SK-N-SH treated with all-trans-retinoic acid at 6 μM for 48 hours (cell line): ENCODE measurements around the gene SLC5A4.
A peak's percentile ranks its signal among the peaks of the same experiment; 100 is the strongest.

Experiments used
- ATAC-seq: fragments of 200-7000 bp; cut with Tn5 transposase; 3 replicates; pipeline ENCODE4 v1.9.1; 2020; ENCODE audit warnings: mild to moderate bottlenecking, moderate library complexity
- ARNTL ChIP-seq: fragments of 450-650 bp; formaldehyde crosslinking; IDR thresholded peaks from 2 replicates; pipeline ENCODE4 v1.5.0; 2020; ENCODE audit warnings: low read depth, mild to moderate bottlenecking, moderate library complexity, borderline replicate concordance
- BACH2 ChIP-seq: fragments of 250-450 bp; sonication (Bioruptor Pico); IDR thresholded peaks from 2 replicates; pipeline ENCODE4 v1.9.0; 2021; ENCODE audit warnings: mild to moderate bottlenecking, borderline replicate concordance
- CSDC2 ChIP-seq: fragments of 250-450 bp; sonication (Bioruptor Pico); IDR thresholded peaks from 2 replicates; pipeline ENCODE4 v1.5.0; 2020; ENCODE audit warnings: mild to moderate bottlenecking, moderate library complexity
- ESRRG ChIP-seq: fragments of 250-450 bp; sonication (Bioruptor Pico); IDR thresholded peaks from 2 replicates; pipeline ENCODE4 v1.6.1; 2021; ENCODE audit warnings: mild to moderate bottlenecking
- GLIS3 ChIP-seq: fragments of 250-450 bp; sonication (Bioruptor Pico); IDR thresholded peaks from 2 replicates; pipeline ENCODE4 v1.5.0; 2020; ENCODE audit warnings: mild to moderate bottlenecking, moderate library complexity
- ISL1 ChIP-seq: fragments of 250-450 bp; sonication (Bioruptor Pico); IDR thresholded peaks from 2 replicates; pipeline ENCODE4 v2.1.2; 2022; ENCODE audit warnings: mild to moderate bottlenecking, moderate library complexity
- OSR1 ChIP-seq: fragments of 250-450 bp; sonication (Bioruptor Pico); IDR thresholded peaks from 2 replicates; pipeline ENCODE4 v1.8.0; 2022; ENCODE audit warnings: moderate library complexity, mild to moderate bottlenecking, inconsistent platforms
- PATZ1 ChIP-seq: fragments of 250-450 bp; sonication (Bioruptor Pico); IDR thresholded peaks from 2 replicates; pipeline ENCODE4 v1.8.0; 2020; ENCODE audit warnings: mild to moderate bottlenecking, moderate library complexity, borderline replicate concordance
- RARB ChIP-seq: fragments of 250-450 bp; sonication (Bioruptor Pico); IDR thresholded peaks from 2 replicates; pipeline ENCODE4 v1.8.0; 2021; ENCODE audit warnings: mild to moderate bottlenecking, moderate library complexity
- SNAI2 ChIP-seq: fragments of 250-450 bp; sonication (Bioruptor Pico); IDR thresholded peaks from 2 replicates; pipeline ENCODE4 v1.5.0; 2020; ENCODE audit warnings: mild to moderate bottlenecking, moderate library complexity
- TCF4 ChIP-seq: fragments of 250-450 bp; sonication (Bioruptor Pico); IDR thresholded peaks from 2 replicates; pipeline ENCODE4 v1.8.0; 2021; ENCODE audit warnings: mild to moderate bottlenecking, moderate library complexity, borderline replicate concordance
- TOX ChIP-seq: fragments of 250-450 bp; sonication (Bioruptor Pico); IDR thresholded peaks from 2 replicates; pipeline ENCODE4 v1.8.0; 2021; ENCODE audit warnings: mild to moderate bottlenecking, moderate library complexity, borderline replicate concordance
- ZC3H10 ChIP-seq: fragments of 250-450 bp; sonication (Bioruptor Pico); IDR thresholded peaks from 2 replicates; pipeline ENCODE4 v1.5.1; 2021; ENCODE audit warnings: mild to moderate bottlenecking, moderate library complexity
- ZFP3 ChIP-seq: fragments of 250-450 bp; sonication (Bioruptor Pico); IDR thresholded peaks from 2 replicates; pipeline ENCODE4 v1.5.0; 2020; ENCODE audit warnings: mild to moderate bottlenecking, moderate library complexity
- ZFP30 ChIP-seq: fragments of 450-650 bp; formaldehyde crosslinking; IDR thresholded peaks from 2 replicates; pipeline ENCODE4 v1.5.0; 2022; ENCODE audit warnings: mild to moderate bottlenecking, moderate library complexity
- ZNF565 ChIP-seq: fragments of 450-650 bp; formaldehyde crosslinking; conservative IDR thresholded peaks from 2 replicates; pipeline ENCODE4 v1.5.0; 2020; ENCODE audit warnings: low read depth, mild to moderate bottlenecking, moderate library complexity
- ZNF70 ChIP-seq: fragments of 450-650 bp; formaldehyde crosslinking; IDR thresholded peaks from 2 replicates; pipeline ENCODE4 v1.5.0; 2020; ENCODE audit warnings: mild to moderate bottlenecking, moderate library complexity
- ZNF8 ChIP-seq: fragments of 450-650 bp; formaldehyde crosslinking; IDR thresholded peaks from 2 replicates; pipeline ENCODE4 v1.5.0; 2020; ENCODE audit warnings: mild to moderate bottlenecking, moderate library complexity
- TF ChIP-seq, protein P1 (sequence below): fragments of 250-450 bp; sonication (Bioruptor Pico); IDR thresholded peaks from 2 replicates; pipeline ENCODE4 v1.8.0; 2021; ENCODE audit warnings: low read depth, mild to moderate bottlenecking, moderate library complexity, borderline replicate concordance
- TF ChIP-seq, protein P2 (sequence below): fragments of 250-450 bp; sonication (Bioruptor Pico); IDR thresholded peaks from 2 replicates; pipeline ENCODE4 v1.5.1; 2021; ENCODE audit warnings: mild to moderate bottlenecking, moderate library complexity
- TF ChIP-seq, protein P3 (sequence below): fragments of 250-450 bp; sonication (Bioruptor Pico); IDR thresholded peaks from 2 replicates; pipeline ENCODE4 v1.5.0; 2020; ENCODE audit warnings: mild to moderate bottlenecking, moderate library complexity

Gene SLC5A4

GRCh38 chr22:32185821-32186220 is 69.3 kb downstream of the SLC5A4 start:
- TF ChIP-seq ZNF70 (CRISPR knock-in tag), result no peak
- no peak for TF ChIP-seq ZNF8 (CRISPR knock-in tag)
- TF ChIP-seq PATZ1 (CRISPR knock-in tag), result no peak
- TF ChIP-seq, protein P1, sequence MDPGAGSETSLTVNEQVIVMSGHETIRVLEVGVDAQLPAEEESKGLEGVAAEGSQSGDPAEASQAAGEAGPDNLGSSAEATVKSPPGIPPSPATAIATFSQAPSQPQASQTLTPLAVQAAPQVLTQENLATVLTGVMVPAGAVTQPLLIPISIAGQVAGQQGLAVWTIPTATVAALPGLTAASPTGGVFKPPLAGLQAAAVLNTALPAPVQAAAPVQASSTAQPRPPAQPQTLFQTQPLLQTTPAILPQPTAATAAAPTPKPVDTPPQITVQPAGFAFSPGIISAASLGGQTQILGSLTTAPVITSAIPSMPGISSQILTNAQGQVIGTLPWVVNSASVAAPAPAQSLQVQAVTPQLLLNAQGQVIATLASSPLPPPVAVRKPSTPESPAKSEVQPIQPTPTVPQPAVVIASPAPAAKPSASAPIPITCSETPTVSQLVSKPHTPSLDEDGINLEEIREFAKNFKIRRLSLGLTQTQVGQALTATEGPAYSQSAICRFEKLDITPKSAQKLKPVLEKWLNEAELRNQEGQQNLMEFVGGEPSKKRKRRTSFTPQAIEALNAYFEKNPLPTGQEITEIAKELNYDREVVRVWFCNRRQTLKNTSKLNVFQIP (CRISPR knock-in tag), result no peak
- no peak for TF ChIP-seq GLIS3 (CRISPR knock-in tag)
- TF ChIP-seq ESRRG, result no peak
- TF ChIP-seq, protein P2, sequence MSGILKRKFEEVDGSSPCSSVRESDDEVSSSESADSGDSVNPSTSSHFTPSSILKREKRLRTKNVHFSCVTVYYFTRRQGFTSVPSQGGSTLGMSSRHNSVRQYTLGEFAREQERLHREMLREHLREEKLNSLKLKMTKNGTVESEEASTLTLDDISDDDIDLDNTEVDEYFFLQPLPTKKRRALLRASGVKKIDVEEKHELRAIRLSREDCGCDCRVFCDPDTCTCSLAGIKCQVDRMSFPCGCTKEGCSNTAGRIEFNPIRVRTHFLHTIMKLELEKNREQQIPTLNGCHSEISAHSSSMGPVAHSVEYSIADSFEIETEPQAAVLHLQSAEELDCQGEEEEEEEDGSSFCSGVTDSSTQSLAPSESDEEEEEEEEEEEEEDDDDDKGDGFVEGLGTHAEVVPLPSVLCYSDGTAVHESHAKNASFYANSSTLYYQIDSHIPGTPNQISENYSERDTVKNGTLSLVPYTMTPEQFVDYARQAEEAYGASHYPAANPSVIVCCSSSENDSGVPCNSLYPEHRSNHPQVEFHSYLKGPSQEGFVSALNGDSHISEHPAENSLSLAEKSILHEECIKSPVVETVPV (CRISPR knock-in tag), result no peak
- no peak for TF ChIP-seq BACH2 (CRISPR knock-in tag)
- TF ChIP-seq, all 23 proteins: peak for 0
- ATAC-seq, result no peak

GRCh38 chr22:32183625-32184024 is 71.5 kb downstream of the SLC5A4 start:
- no peak for ATAC-seq

GRCh38 chr22:32181043-32181442 is 74.1 kb downstream of the SLC5A4 start:
- no peak for ATAC-seq
- TF ChIP-seq ZFP30 (CRISPR knock-in tag), result no peak
- no peak for TF ChIP-seq PATZ1 (CRISPR knock-in tag)
- TF ChIP-seq SNAI2, result no peak
- TF ChIP-seq CSDC2 (CRISPR knock-in tag), result no peak
- no peak for TF ChIP-seq TCF4 (CRISPR knock-in tag)
- no peak for TF ChIP-seq ZFP3 (CRISPR knock-in tag)
- no peak for TF ChIP-seq GLIS3 (CRISPR knock-in tag)
- no peak for TF ChIP-seq ESRRG
- TF ChIP-seq, protein P1 (CRISPR knock-in tag), result no peak
- no peak for TF ChIP-seq RARB
- no peak for TF ChIP-seq ARNTL (CRISPR knock-in tag)
- no peak for TF ChIP-seq BACH2 (CRISPR knock-in tag)
- no peak for TF ChIP-seq ZNF8 (CRISPR knock-in tag)
- no peak for TF ChIP-seq TOX
- TF ChIP-seq OSR1 (CRISPR knock-in tag), result no peak
- no peak for TF ChIP-seq ZNF565 (CRISPR knock-in tag)
- TF ChIP-seq, protein P3, sequence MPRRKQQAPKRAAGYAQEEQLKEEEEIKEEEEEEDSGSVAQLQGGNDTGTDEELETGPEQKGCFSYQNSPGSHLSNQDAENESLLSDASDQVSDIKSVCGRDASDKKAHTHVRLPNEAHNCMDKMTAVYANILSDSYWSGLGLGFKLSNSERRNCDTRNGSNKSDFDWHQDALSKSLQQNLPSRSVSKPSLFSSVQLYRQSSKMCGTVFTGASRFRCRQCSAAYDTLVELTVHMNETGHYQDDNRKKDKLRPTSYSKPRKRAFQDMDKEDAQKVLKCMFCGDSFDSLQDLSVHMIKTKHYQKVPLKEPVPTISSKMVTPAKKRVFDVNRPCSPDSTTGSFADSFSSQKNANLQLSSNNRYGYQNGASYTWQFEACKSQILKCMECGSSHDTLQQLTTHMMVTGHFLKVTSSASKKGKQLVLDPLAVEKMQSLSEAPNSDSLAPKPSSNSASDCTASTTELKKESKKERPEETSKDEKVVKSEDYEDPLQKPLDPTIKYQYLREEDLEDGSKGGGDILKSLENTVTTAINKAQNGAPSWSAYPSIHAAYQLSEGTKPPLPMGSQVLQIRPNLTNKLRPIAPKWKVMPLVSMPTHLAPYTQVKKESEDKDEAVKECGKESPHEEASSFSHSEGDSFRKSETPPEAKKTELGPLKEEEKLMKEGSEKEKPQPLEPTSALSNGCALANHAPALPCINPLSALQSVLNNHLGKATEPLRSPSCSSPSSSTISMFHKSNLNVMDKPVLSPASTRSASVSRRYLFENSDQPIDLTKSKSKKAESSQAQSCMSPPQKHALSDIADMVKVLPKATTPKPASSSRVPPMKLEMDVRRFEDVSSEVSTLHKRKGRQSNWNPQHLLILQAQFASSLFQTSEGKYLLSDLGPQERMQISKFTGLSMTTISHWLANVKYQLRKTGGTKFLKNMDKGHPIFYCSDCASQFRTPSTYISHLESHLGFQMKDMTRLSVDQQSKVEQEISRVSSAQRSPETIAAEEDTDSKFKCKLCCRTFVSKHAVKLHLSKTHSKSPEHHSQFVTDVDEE (CRISPR knock-in tag), result no peak
- TF ChIP-seq, all 23 proteins: peak for 0

More at GRCh38 chr22:32183625-32184024, 71.5 kb downstream of the SLC5A4 start:
- TF ChIP-seq ISL1 (CRISPR knock-in tag), result peak; percentile 61
- no peak for TF ChIP-seq ZC3H10 (CRISPR knock-in tag)
- TF ChIP-seq TCF4 (CRISPR knock-in tag), result peak; percentile 90
